Measurements from ENCODE around the gene PITRM1.

Gene PITRM1

GRCh38 chr10:3137958-3138726 lies 34.4 kb downstream of the PITRM1 start:
- no peak for DNase-seq

- DNase-seq = no peak
Measured at GRCh38 chr10:3136763-3137611, 35.6 kb downstream of the PITRM1 start.

- DNase-seq = no peak
Measured at GRCh38 chr10:3136336-3136735, 36.2 kb downstream of the PITRM1 start.

- DNase-seq = no peak
Measured at GRCh38 chr10:3135006-3135405, 37.6 kb downstream of the PITRM1 start.

GRCh38 chr10:3133948-3134347 lies 38.6 kb downstream of the PITRM1 start:
- no peak for DNase-seq

GRCh38 chr10:3132036-3133025 lies 40.3 kb downstream of the PITRM1 start:
- no peak for DNase-seq

- DNase-seq = no peak
Measured at GRCh38 chr10:3131098-3131497, 41.5 kb downstream of the PITRM1 start.

GRCh38 chr10:3129581-3130340 lies 42.8 kb downstream of the PITRM1 start:
- DNase-seq = no peak

GRCh38 chr10:3128379-3129130 lies 44.0 kb downstream of the PITRM1 start:
- DNase-seq = no peak

GRCh38 chr10:3127921-3128320 lies 44.7 kb downstream of the PITRM1 start:
- no peak for DNase-seq

GRCh38 chr10:3126741-3127346 lies 45.7 kb downstream of the PITRM1 start:
- DNase-seq = no peak

- DNase-seq = no peak
Measured at GRCh38 chr10:3126249-3126648, 46.3 kb downstream of the PITRM1 start.

GRCh38 chr10:3125527-3126170 lies 46.9 kb downstream of the PITRM1 start:
- no peak for DNase-seq

GRCh38 chr10:3124412-3125175 lies 48.0 kb downstream of the PITRM1 start:
- DNase-seq = no peak

GRCh38 chr10:3123571-3124411 lies 48.8 kb downstream of the PITRM1 start:
- DNase-seq = no peak

- DNase-seq = no peak
Measured at GRCh38 chr10:3122486-3123205, 49.9 kb downstream of the PITRM1 start.

- no peak for DNase-seq
Measured at GRCh38 chr10:3122034-3122433, 50.5 kb downstream of the PITRM1 start.

Measured in 8988T (cell line).